Measurements from ENCODE around the gene KL.

KL gene

DNA sequence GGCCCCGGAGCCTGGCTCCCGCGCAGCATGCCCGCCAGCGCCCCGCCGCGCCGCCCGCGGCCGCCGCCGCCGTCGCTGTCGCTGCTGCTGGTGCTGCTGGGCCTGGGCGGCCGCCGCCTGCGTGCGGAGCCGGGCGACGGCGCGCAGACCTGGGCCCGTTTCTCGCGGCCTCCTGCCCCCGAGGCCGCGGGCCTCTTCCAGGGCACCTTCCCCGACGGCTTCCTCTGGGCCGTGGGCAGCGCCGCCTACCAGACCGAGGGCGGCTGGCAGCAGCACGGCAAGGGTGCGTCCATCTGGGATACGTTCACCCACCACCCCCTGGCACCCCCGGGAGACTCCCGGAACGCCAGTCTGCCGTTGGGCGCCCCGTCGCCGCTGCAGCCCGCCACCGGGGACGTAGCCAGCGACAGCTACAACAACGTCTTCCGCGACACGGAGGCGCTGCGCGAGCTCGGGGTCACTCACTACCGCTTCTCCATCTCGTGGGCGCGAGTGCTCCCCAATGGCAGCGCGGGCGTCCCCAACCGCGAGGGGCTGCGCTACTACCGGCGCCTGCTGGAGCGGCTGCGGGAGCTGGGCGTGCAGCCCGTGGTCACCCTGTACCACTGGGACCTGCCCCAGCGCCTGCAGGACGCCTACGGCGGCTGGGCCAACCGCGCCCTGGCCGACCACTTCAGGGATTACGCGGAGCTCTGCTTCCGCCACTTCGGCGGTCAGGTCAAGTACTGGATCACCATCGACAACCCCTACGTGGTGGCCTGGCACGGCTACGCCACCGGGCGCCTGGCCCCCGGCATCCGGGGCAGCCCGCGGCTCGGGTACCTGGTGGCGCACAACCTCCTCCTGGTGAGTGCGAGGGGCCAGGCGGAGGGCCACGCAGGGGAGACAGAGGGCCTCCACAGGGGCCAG lies at the start of gene KL:
KL (plus strand) TSS at position 10 of the 909 bp plus-strand sequence; CDS start at position 28, 18 bp downstream.
- no peak for DNase-seq (ENCODE audit: low read depth)

DNA sequence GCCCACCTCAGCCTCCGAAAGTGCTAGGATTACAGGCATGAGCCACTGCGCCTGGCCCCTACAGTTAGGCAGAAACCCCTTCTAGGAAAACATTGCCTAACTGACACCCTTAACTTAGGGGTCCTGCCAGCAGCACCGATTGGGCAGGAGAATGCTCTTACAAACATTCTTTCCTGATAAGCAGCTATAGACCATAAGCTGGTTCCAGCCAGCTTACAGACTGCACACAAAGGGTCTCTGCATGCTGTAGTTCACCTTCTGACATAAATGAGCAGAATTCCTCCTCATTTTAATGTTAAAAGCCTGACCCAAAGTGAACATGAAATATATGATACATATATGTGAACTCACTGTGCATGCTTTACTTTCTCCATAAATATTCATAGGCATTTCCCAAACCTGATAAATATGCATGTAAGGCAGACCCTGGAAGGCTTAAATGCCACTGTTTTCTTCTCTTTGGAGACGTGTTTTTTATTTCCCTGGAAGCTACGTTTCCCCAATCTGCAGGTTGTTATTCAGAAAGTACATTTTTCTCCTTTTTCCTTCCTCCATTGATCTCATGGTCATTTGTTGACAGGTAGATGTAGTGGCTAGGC lies 48.5 kb upstream of the KL start:
- no peak for DNase-seq (ENCODE audit: low read depth)

DNA sequence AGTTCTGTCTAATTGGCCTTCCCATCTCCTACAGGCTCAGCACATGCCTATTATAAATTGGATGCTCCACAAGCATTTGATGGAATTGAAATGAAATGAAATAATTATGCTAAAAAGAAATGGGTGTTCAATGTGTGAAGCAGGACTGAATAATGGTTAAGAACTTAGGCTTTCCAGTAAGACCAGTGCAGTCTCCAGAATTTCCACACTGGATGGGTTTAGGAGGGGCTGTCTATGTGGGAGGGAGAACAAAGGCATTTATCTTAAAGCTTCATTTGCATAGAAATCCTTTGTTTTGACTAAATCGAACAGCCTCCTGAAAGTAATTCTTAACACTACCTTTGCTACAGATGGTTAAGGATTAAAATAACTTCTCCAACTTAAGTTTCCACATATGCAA lies 47.9 kb upstream of the KL start:
- DNase-seq (ENCODE audit: low read depth): no peak

DNA sequence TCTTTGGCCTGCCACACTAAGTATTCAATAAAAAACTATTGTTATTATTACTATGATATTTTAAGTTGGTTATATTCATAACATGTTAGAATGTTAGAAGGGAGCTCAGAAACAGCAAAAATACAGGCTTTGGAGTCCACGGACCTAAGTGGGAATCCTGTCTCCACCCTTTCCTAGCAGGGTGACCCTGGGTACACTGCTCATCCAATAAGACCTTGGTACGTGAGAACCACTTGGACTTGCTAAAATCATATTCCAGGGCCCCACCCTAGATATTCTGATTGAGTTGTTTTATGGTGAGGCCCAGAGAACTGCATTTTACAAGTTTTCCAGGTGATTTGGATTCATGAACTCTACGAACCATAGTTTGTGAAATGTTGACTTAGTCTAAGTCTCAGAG lies 47.4 kb upstream of the KL start:
- no peak for DNase-seq (ENCODE audit: low read depth)

DNA sequence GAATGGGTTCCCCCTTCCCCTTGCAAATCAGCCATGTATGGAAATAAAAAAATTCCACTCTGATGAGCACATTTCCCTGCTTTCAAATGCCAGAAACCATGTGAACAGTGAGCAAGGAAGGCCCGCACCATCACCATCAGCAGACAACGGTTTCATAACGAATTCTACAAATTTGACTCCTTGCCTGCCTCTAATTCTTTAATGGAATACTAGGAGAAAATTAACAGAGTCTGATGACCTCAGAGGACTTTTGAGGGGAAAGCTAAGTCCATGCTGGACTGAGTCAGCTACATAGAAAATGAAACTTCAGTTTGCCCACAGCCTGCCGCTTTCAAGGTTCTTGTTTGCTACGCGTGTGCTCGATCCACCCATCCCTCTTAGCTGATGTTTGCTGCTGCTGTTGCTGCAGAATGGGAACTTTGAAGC lies 46.7 kb upstream of the KL start:
- DNase-seq (ENCODE audit: low read depth): peak; percentile 2

DNA sequence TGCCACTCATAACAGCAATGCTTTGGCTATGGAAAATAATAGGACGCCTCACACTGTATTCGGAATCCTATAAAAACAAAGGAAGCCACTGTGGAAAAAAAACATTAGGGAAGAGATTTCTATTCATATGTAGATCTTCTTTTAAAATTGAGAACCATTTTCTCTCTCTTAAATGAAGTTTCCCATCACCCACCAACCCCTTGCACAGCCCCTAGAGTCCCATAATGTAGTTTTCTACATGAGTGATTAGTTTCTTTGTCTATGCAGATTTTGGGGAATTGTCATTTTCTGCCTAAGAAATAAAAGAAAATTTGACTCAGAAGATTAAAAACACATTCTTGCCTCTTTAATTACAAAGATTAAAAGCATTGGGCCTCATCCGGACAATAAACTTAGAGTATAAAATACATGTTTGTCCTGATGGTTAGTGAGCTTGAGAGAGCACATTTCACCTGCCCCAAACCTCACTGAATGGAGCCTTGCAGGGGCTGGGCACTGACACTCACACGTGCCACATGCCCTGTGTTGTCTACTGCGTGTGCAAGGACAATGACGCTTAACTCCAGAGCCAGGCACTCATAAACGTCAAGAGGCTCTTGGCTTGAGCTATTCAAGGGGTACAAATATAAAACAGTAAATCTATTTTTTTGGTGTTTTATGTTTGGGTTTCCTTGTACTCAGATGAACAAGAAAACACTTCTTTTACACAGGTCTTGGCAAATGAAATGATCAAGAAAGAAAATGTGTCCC lies 40.0 kb upstream of the KL start:
- no peak for DNase-seq (ENCODE audit: low read depth)

DNA sequence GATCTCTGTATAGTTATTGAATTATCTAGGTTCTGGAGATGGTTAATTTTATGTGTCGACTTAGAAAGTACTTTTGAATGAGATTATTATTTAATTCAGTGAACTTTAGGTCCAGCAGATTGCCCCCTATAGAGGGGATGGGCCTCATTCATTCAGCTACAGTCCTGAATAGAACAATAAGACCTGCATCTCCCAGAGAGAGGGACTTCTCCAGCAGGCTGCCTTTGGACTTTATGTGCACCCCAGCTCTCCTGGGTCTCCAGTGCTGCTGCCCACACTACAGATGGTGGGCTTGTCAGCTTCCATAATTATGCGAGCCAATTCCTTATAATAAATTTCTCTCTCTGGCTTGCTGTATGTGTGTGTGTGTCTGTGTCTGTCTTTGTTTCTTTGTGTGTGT lies 39.3 kb upstream of the KL start:
- DNase-seq (ENCODE audit: low read depth): no peak

DNA sequence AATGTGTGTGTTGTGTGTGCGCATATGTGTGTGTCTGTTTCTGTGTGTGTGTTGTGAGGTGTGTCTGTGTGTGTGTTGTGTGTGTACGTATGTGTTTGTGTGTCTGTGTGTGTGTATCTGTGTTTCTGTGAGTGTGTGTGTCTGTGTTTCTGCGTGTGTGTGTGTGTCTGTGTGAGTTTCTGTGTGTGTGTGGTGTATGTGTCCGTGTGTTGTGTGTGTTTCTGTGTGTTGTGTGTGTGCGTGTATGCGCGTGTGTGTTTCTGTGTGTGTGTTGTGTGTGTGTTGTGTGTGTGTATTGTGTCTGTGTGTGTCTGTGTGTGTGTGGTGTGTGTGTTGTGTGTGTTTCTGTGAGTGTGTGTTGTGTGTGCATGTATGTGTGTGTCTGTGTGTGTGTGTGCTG lies 38.9 kb upstream of the KL start:
- DNase-seq (ENCODE audit: low read depth): no peak

DNA sequence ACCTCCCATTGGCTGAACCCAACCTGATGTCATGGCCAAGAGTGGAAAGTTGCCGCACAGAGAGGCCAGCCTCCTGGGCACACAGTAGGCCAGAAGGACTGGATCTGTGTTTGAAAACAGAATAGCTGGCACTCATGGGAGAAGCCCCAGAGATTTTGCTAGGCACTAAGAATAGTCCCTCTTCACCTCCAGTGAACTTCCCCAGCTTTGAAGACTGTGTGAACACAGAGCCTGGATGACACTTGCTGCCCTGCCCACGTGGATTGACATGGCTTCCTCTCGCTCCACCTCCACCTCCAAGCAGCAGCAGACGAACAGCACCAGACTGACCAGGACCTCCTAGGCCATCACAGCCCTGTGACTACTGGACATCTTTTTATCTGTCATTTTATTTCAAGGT lies 37.9 kb upstream of the KL start:
- no peak for DNase-seq (ENCODE audit: low read depth)

DNA sequence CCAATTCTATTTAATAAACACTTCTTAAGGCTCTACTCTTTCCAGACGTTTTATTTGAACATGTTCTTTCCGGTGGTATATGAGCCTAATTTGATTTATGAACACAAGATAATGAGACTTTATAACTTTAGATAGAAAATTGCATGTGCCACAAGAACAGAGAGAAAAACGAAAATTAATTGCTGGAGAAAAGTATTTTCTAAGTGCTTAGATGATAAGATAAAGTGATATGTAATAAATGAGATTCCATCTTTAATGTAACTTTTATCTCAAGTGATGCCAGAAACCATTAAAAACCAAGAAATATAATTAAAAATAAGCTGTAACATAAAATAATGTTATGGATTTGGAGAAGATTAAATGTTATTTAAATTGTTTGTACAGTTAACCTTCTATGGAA lies 33.2 kb upstream of the KL start:
- DNase-seq (ENCODE audit: low read depth): no peak

DNA sequence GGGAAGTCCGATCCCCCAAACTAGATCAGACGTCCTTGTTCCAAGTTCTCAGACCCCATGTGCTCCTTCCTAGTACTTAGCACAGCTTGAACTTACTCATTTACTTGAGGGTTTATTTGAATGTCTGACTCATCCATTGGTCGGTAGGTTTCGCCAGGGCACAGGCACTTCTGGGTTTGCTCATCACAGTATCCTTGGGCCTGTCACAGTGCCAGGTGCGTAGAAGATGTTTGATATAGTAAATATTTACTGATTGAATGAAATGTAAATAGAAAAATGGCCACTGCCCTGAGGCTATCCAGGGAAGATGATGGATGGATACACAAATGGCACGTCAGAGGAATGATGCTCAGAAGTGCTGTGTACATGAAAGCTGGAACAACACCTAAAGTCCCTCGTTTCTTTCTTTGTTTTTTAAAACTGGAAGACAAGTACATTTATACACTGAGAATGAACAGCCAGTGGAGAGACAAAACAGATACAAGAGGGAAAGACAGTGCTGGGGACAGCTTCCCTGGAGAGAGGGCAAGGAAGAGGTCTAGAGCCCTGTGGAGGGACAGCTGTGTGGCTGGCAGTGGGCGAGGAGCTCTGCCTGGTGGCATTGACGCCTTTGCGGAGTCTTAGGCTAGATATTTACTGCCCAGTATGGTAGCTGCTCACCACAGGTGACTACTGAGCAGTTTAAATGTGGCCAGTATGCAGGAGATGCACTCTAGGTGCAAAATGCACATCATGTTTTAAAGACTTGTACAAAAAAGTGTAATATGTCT lies 31.2 kb upstream of the KL start:
- DNase-seq (ENCODE audit: low read depth): no peak

DNA sequence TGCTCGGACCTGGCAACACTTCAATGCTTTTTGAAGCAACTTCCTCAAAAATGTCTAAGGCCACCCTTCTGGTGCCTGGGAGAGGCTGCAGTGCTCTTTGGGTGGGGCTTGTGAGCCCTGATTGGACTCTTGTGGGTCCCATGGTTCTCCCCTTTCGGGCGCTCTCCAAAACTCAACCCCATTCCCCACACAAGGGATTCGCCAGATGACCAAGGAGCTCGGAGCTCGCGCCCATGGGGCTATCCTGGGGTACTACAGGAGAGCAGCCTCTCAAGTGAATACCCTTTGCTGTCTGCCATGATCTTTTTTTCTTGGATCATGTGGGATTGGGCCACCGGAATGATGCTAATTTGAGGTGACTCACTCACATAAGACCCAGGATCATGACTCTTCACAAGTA lies 29.7 kb upstream of the KL start:
- no peak for DNase-seq (ENCODE audit: low read depth)

DNA sequence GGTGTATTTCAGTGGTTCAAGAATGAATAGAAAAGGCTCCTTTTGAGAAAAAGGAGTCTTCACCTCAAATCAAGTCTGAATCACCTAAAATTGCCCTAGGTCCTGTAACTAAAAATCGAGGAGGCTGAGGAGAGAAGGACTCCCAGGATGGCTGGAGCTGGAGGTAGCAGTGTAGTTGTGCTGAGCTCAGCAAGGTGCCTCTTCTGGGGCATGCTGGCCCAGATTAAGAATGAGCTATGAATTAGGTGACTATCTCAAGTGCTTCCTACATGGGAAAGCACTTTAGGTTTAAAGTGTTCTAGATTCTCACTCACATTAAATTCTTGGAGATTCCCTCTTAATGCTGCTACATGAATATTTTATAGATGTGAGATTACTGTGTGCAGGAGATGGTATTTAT lies 28.8 kb upstream of the KL start:
- no peak for DNase-seq (ENCODE audit: low read depth)

DNA sequence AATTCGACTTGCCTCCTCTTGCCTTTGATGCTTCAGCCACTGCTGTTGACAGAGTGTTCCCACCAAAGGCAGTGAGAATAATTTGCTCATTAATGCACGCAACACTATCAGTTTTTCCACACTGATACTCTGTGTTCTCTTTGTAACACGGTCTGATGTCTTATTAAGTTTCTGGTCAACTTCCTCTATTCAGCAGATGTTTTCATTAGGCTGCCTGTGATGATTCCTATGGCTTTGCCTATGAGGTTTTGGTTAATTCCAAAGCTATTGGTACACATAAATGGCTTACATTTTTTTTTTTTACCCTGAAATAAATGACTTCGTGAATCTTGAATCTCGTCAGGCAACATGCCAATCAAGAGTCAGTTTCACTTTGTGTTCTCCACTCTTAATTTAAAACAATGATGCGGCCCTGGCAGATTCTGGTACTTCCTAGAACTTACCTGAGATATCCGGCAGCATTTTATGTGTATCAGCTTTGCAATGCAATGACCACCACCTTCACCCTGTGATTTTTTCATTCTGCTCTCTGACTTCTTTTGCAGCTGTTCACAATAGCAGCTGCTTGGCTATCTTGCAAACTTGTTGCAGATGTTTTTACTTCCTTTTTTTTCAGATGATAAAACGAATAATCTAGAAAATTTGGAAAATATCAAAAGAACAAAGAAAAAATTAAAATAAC lies 27.5 kb upstream of the KL start:
- no peak for DNase-seq (ENCODE audit: low read depth)

DNA sequence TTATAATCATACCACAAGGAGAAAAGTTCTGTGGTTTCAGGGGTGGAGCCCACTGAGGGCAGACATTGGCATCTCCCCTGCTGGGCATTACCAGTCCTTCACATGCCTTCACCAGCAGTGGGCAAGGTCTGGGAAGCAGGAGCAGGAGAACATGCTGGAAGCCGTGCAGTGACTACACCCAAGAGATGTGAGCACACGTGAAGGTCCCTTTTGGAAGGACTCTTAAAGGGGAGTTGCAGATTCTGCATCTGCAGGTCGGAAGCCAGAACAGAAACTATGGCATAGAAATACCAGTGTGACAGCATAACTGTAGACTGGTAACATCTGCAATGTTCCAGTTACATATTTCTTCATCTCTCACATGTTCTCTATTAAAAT lies 26.9 kb upstream of the KL start:
- no peak for DNase-seq (ENCODE audit: low read depth)

DNA sequence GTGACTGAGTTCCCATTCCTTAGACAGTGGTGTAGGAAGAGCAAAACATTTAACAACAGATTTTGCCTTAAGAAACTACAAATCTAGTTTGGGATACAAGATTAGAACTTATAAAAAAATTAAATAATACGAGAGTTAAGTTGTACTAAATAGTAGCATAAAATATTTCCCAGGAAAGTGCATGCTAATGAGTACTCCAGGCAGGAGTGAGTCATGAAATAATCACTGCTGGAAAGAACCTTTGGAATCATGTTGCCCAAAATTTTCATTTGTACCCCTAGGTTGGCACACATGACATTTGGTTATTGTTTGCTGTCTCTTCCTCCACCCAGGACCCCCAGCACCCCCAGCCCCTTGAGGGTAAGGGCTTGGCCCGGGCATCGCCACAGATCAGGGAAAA lies 26.3 kb upstream of the KL start:
- no peak for DNase-seq (ENCODE audit: low read depth)

DNA sequence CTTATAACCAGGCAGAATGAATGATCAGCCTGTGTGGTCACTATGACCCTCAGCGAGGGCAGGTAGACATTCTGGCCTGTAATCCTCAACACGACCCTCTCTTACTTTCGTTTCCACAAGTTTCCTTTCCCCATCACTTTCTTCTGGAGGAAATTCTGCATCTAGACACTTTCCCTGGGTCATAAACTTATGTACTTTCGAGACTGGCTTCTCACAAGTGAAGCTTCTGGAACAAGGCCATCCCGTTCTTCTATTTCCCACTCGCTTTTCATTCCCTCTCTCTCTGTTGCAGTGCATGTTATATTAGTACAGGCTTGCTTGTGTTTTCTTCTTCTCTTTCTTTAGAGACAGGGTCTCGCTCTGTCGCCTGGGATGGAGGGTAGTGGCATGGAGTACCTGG lies 23.1 kb upstream of the KL start:
- DNase-seq (ENCODE audit: low read depth): no peak

DNA sequence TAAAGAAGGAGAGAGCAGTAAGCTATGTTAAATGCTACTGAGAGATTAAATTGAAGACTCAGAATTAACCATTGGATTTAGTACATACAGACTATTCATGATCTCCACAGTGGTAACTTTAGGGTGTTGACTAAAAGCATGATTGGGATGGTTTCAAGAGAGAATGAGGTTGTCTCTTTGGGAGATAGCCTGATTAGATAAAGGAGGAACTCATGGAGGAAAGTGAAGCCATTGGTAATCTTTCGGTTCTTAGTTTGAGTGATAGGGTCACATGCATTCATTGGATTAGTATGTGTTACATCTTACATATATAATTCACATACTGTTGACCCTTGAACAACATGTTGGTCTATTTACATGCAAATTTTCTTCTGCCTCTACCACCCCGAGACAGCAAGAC lies 18.8 kb upstream of the KL start:
- DNase-seq (ENCODE audit: low read depth): no peak

DNA sequence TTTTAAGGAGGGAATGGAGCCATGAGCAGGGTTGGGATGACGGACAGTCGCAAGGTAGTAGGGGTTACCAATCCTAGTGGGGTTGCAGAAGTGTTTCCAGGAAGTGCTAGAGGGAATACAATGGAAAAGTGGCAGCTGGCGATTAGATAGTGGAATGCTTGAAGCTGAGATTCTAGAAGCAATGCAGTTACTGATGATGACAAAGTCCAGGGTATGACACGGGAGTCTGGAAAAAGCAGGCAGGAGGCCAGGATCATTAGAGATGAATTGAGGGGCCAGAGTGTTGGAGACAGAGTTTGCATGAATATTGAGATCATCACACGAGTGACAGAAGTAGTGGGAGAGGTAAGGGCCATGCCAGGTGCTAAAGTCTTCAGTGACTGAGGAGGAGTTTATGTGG lies 17.3 kb upstream of the KL start:
- DNase-seq (ENCODE audit: low read depth): no peak

DNA sequence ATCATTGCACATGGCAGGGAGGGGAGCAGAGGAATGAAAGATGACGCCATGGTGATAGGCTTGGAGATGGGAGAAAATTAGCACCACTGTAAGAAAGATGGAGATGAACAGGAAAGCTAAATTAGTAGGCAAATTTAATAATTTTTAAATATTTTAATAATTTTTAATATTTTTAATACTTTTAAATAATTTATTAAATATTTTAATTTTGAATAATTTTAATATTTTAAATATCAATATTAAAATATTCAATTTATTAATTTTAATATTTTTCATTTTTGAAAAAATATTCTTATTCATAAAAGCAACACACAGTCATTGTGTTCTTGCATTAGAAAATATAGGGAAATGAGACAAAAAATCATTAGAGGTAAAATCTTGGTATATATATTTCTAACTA lies 15.9 kb upstream of the KL start:
- DNase-seq (ENCODE audit: low read depth): no peak

DNA sequence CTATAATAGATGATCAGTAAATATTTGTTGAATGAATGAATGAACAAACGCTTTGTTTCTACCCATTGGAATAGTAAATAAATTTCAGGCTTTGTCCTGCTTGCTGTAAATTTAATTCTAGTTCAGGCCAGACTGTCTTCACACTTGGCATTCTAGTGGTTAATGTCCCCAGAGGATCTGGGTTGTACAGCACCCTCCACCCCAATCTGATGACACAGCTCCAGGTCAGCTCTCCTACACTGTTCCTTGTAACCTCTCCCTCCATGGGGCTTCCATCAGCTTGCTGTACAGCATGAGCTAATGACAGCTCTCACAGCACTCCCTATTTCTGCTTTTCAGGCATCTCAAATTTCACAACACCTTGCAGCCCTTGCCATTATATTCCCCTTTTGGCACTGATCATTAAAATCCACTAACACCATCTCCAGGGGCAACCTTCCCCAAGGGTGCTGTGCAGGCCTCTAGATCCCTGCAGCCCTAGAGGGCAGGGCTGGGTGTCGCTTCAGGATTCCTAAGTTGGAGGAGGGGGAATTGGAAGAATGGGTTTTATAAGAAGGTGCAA lies 12.7 kb upstream of the KL start:
- DNase-seq (ENCODE audit: low read depth): no peak
